Endothelial cell of umbilical vein (primary cell): ENCODE measurements around the gene ZSCAN12. TPM values are rescaled to one million over a fixed set of nuclear protein-coding genes. Genes with fewer than 3 reads are reported as not detected.

Source experiments
- BruUV-seq: library from RNA; stranded (reverse); fragments of 400-500 nt; replicated peaks from 2 replicates; lab custom pipeline; 2021; lab: Mats Ljungman, UMichigan
- CTCF ChIA-PET: fragments of 300-600, 350-600 bp; sonication (Branson Sonifier 250); formaldehyde crosslinking; loops from one replicate; lab custom pipeline; 2021; ENCODE audit warnings: antibody characterized with exemption, inconsistent platforms; lab: Charles Lee
- POLR2A ChIA-PET: fragments of 300-600, 350-600 bp; sonication (Branson Sonifier 250); formaldehyde crosslinking; loops from one replicate; lab custom pipeline; 2021; ENCODE audit warnings: antibody characterized with exemption, inconsistent platforms; lab: Charles Lee
- DNase-seq: peaks from one replicate; pipeline ENCODE4 v3.0.0-alpha.2; 2011; ENCODE audit warnings: low read depth, low spot score
- FAIRE-seq: peaks from 2 replicates; lab custom pipeline; 2011; peaks lifted over from hg19 to GRCh38; lab: Jason Lieb, UNC
- H2AFZ ChIP-seq: 2 replicates; pipeline ENCODE4 v1.6.0; 2012; ENCODE audit warnings: low read depth, low read length, control low read depth, inconsistent platforms
- H3K27ac ChIP-seq: 2 replicates; pipeline ENCODE4 v1.5.1; 2011; ENCODE audit warnings: low read depth, mild to moderate bottlenecking, control low read depth, low read length, moderate library complexity; ENCODE audit not compliant: insufficient read depth
- H3K27me3 ChIP-seq, 2 experiments: 2 replicates each; pipeline versions ENCODE4 v1.6.0 to v1.6.1; 2011; ENCODE audit warnings: low read length in 2 of 2, mixed read lengths in 1 of 2; ENCODE audit not compliant: control insufficient read depth in 2 of 2, insufficient read depth in 2 of 2
- H3K36me3 ChIP-seq, 2 experiments: 2 replicates in 1 of 2; 3 replicates in 1 of 2; pipeline ENCODE4 v1.5.1; 2011; ENCODE audit warnings: low read length in 2 of 2, mild to moderate bottlenecking in 1 of 2, moderate library complexity in 1 of 2; ENCODE audit not compliant: control insufficient read depth in 2 of 2, insufficient read depth in 2 of 2; ENCODE audit errors: extremely low read depth in 1 of 2
- H3K4me1 ChIP-seq: 3 replicates; pipeline ENCODE4 v1.5.1; 2011; ENCODE audit warnings: mild to moderate bottlenecking, low read length; ENCODE audit not compliant: control insufficient read depth, insufficient read depth; ENCODE audit errors: extremely low read depth
- H3K4me2 ChIP-seq: 2 replicates; pipeline ENCODE4 v1.6.1; 2011; ENCODE audit warnings: low read length, control low read depth, mixed read lengths; ENCODE audit not compliant: insufficient read depth
- H3K4me3 ChIP-seq, 3 experiments: fragments of 200-600 bp in 1 of 3; sonication (generic), shearing (Covaris generic) in 1 of 3; replicated peaks in 1 of 3; 2 replicates each; pipeline ENCODE4 v1.5.1; 2011 to 2016; ENCODE audit warnings: control low read depth in 3 of 3, low read length in 3 of 3, mild to moderate bottlenecking in 2 of 3, inconsistent platforms in 1 of 3, low read depth in 1 of 3, moderate library complexity in 1 of 3; ENCODE audit not compliant: insufficient read depth in 1 of 3
- H3K79me2 ChIP-seq: 2 replicates; pipeline ENCODE4 v1.6.0; 2012; ENCODE audit warnings: low read length, inconsistent platforms; ENCODE audit not compliant: control insufficient read depth, insufficient read depth
- H3K9ac ChIP-seq: replicated peaks from 2 replicates; pipeline ENCODE3; 2011; ENCODE audit warnings: low read length, control low read depth; ENCODE audit not compliant: insufficient read depth; ENCODE audit errors: extremely low read depth
- H3K9me1 ChIP-seq: replicated peaks from 3 replicates; pipeline ENCODE4 v1.6.0; 2011; ENCODE audit warnings: mild to moderate bottlenecking, low read length; ENCODE audit not compliant: control insufficient read depth, insufficient read depth; ENCODE audit errors: extremely low read depth
- H3K9me3 ChIP-seq: replicated peaks from 2 replicates; pipeline ENCODE4 v1.5.1; 2012; ENCODE audit warnings: low read length, inconsistent platforms; ENCODE audit not compliant: control insufficient read depth, insufficient read depth
- H4K20me1 ChIP-seq: replicated peaks from 2 replicates; pipeline ENCODE3; 2011; ENCODE audit warnings: mild to moderate bottlenecking, low read length; ENCODE audit not compliant: control insufficient read depth, insufficient read depth; ENCODE audit errors: extremely low read depth
- FOS ChIP-seq: IDR thresholded peaks from 2 replicates; pipeline ENCODE4 v1.6.1; 2011; ENCODE audit warnings: mild to moderate bottlenecking, low read length, moderate library complexity, borderline replicate concordance; ENCODE audit not compliant: insufficient read depth
- GATA2 ChIP-seq: IDR thresholded peaks from 2 replicates; pipeline ENCODE4 v1.7.0; 2011; ENCODE audit warnings: low read depth, mild to moderate bottlenecking, moderate library complexity, mixed read lengths, low read length; ENCODE audit not compliant: insufficient read length, insufficient read depth
- JUN ChIP-seq: IDR thresholded peaks from 2 replicates; pipeline ENCODE4 v1.6.1; 2011; ENCODE audit warnings: borderline replicate concordance, low read depth; ENCODE audit not compliant: insufficient read length, insufficient read depth
- POLR2A ChIP-seq: IDR thresholded peaks from 2 replicates; pipeline ENCODE4 v1.6.1; 2012; ENCODE audit warnings: low read depth, mild to moderate bottlenecking, control low read depth, low read length
- POLR2AphosphoS5 ChIP-seq: IDR thresholded peaks from 2 replicates; pipeline ENCODE4 v1.6.1; 2012; ENCODE audit warnings: low read depth, mild to moderate bottlenecking, control low read depth, low read length, moderate library complexity; ENCODE audit not compliant: insufficient read depth
- dilution Hi-C: fragments of 300-500 bp; cut with MboI; formaldehyde crosslinking; loops from one replicate; pipeline ENCODE4 v1.15.0; 2019; ENCODE audit warnings: low sequenced_read_pairs; ENCODE audit not compliant: extremely low pct_ligation_motif_present
- intact Hi-C: fragments of 100-400 bp; cut with micrococcal nuclease; formaldehyde crosslinking; loops from one replicate; pipeline ENCODE4 v1.10.0; 2022
- polyA plus RNA-seq, 4 experiments: library from polyadenylated mRNA; depleted of rRNA in 3 of 4; stranded (reverse) in 3 of 4; unstranded in 1 of 4; fragments of >200 nt; gene quantifications; 2 replicates each; pipeline versions ENCODE4 v1.2.1 to v1.2.3, GENCODE V29; 2011 to 2012; ENCODE audit warnings: missing spikeins in 1 of 4
- total RNA-seq: library from RNA; stranded (reverse); gene quantifications from 2 replicates; pipeline ENCODE4 v1.2.3, GENCODE V29; 2021
- TF ChIP-seq, protein P1 (sequence below): IDR thresholded peaks from 2 replicates; pipeline ENCODE4 v1.6.1; 2011; ENCODE audit not compliant: insufficient read depth, insufficient read length
- TF ChIP-seq, protein P2 (sequence below), 2 donors: IDR thresholded peaks; 1 replicate in 1 of 2; 2 replicates in 1 of 2; pipeline ENCODE4 v1.5.1; 2011; ENCODE audit warnings: low read length in 2 of 2, mild to moderate bottlenecking in 2 of 2, moderate library complexity in 2 of 2, control low read depth in 1 of 2, inconsistent platforms in 1 of 2, low read depth in 1 of 2; ENCODE audit not compliant: insufficient read depth in 1 of 2; ENCODE audit errors: extremely low read depth in 1 of 2

Gene ZSCAN12
- total and polyA plus RNA-seq, 2 donors (not counting 3 experiments of a cell fraction or from before 2014, with no cell fraction given): 1.3 to 4.4 TPM

DNA sequence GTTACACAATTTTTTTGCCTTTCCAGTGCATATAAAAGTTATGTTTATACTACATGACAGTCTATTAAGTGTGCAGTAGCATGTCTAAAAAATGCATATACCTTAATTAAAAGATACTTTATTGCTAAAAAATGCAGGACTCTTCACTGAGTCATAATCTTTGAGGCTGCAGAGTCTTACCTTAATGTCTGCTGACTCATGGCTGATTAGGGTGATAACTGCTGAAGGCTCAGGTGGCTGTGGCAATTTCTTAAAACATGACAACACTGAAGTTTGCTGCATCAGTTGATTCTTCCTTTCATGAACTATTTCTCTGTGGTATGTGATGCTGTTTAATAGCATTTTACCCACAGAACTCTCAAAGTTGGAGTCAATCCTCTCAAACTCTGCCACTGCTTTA is 24.6 kb upstream of the ZSCAN12 start:
- DNase-seq: no peak
- POLR2A ChIA-PET: no interaction called here

More for the DNA sequence above, 24.6 kb upstream of the ZSCAN12 start:
- no peaks in the 10 kb centered on the region for H3K4me1 ChIP-seq
- H3K27me3 ChIP-seq: peaks cover 0 to 3% of the 10 kb centered on the region in 2 experiments
- BruUV-seq: no TSS peak
- H2AFZ ChIP-seq: no peak overlapping the region
- no peak overlapping the region for H3K4me3 ChIP-seq
- H3K36me3 ChIP-seq: no peaks in the 10 kb centered on the region
- H3K9ac ChIP-seq: no peak overlapping the region
- no peaks in the 10 kb centered on the region for H3K9me3 ChIP-seq
- no peaks in the 10 kb centered on the region for H4K20me1 ChIP-seq
- TF ChIP-seq GATA2: no peak
- TF ChIP-seq, protein P1, sequence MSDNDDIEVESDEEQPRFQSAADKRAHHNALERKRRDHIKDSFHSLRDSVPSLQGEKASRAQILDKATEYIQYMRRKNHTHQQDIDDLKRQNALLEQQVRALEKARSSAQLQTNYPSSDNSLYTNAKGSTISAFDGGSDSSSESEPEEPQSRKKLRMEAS: no peak
- TF ChIP-seq POLR2A: no peak
- no peak for TF ChIP-seq FOS
- TF ChIP-seq JUN: no peak
- TF ChIP-seq, protein P2, sequence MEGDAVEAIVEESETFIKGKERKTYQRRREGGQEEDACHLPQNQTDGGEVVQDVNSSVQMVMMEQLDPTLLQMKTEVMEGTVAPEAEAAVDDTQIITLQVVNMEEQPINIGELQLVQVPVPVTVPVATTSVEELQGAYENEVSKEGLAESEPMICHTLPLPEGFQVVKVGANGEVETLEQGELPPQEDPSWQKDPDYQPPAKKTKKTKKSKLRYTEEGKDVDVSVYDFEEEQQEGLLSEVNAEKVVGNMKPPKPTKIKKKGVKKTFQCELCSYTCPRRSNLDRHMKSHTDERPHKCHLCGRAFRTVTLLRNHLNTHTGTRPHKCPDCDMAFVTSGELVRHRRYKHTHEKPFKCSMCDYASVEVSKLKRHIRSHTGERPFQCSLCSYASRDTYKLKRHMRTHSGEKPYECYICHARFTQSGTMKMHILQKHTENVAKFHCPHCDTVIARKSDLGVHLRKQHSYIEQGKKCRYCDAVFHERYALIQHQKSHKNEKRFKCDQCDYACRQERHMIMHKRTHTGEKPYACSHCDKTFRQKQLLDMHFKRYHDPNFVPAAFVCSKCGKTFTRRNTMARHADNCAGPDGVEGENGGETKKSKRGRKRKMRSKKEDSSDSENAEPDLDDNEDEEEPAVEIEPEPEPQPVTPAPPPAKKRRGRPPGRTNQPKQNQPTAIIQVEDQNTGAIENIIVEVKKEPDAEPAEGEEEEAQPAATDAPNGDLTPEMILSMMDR (IDR thresholded peaks at IDR 0.05; ENCODE audit: extremely low read depth in 1 of 2, insufficient read depth in 1 of 2, low read depth in 1 of 2, low read length in 2 of 2): no peak
- no peak for TF ChIP-seq POLR2AphosphoS5
- CTCF ChIA-PET: no interaction called here
- dilution Hi-C loops: no loop called here
- no peak for FAIRE-seq
- H3K79me2 ChIP-seq: no peaks in the 10 kb centered on the region
- no peak overlapping the region for H3K4me2 ChIP-seq
- no peak overlapping the region for H3K27ac ChIP-seq
- intact Hi-C loops: no loop called here
- no peaks in the 10 kb centered on the region for H3K9me1 ChIP-seq
